ENCODE data around the gene MEGF6.

DNA sequence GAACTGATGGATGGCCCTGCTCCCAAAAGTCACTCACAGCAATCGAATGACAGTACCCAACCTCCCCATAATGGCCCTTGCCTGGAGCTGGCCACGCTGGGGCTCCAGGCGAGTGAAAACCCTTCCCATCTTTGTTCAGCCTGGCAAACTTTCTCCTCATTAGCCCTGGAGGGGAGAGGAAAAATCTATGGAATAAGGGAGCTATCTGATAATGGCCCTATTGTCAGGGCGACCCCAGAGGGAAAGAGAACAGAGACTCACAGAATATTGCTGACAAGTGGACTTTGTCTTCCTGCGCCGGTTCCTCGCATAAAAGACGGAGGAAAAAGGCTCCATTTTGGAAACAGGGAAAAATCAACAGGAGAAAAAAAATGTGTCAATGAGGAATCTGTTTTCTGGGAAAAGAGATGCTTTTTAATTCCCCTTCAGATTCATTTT, 169.9 kb downstream of the MEGF6 start:
- no peak for TF ChIP-seq CTCF (IDR thresholded peaks at IDR 0.05; ENCODE audit: low read depth, low read length)
- TF ChIP-seq EZH2phosphoT487 (IDR thresholded peaks at IDR 0.05; ENCODE audit: low read depth): no peak

Data from OCI-LY3 (cell line).